Measurements from ENCODE around the gene RELL2.

DNA sequence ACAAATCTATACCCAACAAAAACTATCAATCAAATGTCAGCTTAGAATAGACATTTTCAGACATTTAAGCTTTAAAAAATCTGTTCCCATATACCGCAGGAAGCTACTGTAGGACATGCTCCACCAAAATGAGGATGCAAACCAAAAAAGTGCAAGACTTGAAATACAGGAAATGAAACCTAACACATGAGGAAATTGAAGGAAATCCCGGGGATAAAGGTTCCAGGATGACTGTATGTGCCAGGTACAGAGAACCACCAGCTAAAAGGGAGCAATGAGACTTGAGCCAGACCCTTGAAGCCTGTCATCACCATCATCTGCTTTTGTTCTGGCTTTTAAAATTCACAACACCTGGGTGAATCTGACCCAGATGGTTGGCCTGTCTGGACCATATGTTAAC is 39.4 kb upstream of the RELL2 start:
- TF ChIP-seq, protein P1, sequence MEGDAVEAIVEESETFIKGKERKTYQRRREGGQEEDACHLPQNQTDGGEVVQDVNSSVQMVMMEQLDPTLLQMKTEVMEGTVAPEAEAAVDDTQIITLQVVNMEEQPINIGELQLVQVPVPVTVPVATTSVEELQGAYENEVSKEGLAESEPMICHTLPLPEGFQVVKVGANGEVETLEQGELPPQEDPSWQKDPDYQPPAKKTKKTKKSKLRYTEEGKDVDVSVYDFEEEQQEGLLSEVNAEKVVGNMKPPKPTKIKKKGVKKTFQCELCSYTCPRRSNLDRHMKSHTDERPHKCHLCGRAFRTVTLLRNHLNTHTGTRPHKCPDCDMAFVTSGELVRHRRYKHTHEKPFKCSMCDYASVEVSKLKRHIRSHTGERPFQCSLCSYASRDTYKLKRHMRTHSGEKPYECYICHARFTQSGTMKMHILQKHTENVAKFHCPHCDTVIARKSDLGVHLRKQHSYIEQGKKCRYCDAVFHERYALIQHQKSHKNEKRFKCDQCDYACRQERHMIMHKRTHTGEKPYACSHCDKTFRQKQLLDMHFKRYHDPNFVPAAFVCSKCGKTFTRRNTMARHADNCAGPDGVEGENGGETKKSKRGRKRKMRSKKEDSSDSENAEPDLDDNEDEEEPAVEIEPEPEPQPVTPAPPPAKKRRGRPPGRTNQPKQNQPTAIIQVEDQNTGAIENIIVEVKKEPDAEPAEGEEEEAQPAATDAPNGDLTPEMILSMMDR (IDR thresholded peaks at IDR 0.05): no peak
- TF ChIP-seq ZFX (IDR thresholded peaks at IDR 0.05; ENCODE audit: borderline replicate concordance): no peak

Data from 22Rv1 (cell line).